Cardiac septum (tissue), 1 donor: ENCODE measurements around the gene WBP4. TPM values are rescaled to one million over a fixed set of nuclear protein-coding genes. Genes with fewer than 3 reads are reported as not detected.

Experiments
- DNase-seq: peaks from one replicate; pipeline ENCODE4 v3.0.0-alpha.2; 2020; ENCODE audit warnings: low spot score
- intact Hi-C: fragments of 100-400 bp; cut with DNase I; formaldehyde crosslinking; loops from one replicate; pipeline ENCODE4 v1.14.0; 2022
- microRNA-seq: library from miRNA; unstranded; fragments of <30 nt; microRNA quantifications from one replicate; pipeline ENCODE4 v1.2.0, GENCODE V29; 2020
- total RNA-seq: library from RNA; stranded (reverse); fragmentation: NEBNext Ultra II Directional; extraction: Animal tissue kit (Norgen Biotek cat#: 25700); gene quantifications from one replicate; pipeline ENCODE4 v1.2.1, GENCODE V29; 2021
- donor health status: DM: no; HTN: no; CAD: no.

WBP4 gene
- total RNA-seq, 1 donor from 2014 or later = 18.1 TPM

- intact Hi-C loops = loop anchor here (1.0 to 5.0 kb wide), 3 partner anchors 62 to 130 kb away; partner anchors contain the start of genes KBTBD7, MTRF1 and WBP4
- DNase-seq = peak; percentile 98
These were observed 71.3 kb downstream of the WBP4 start, which contains the start of gene KBTBD6 for GRCh38 chr13:41132512-41133152. Gene KBTBD6, minus strand, starts transcription at chr13:41132802. Its CDS starts 291 bp downstream, at chr13:41132511.

Small RNA genes lying within 50 kb of the gene (microRNA-seq; reads per million reads assigned to microRNA genes)
- gene MIR3168 = not detected

Other genes with a start within 250 kb of the WBP4 start
- gene ELF1, start 42.2 kb upstream of the WBP4 start, total RNA-seq = 36.6 TPM
- 5.1 TPM for gene KBTBD6, start 71.3 kb downstream of the WBP4 start, total RNA-seq
- 5.0 TPM for gene KBTBD7, start 133.1 kb downstream of the WBP4 start, total RNA-seq
- 8.5 TPM for gene MTRF1, start 202.1 kb downstream of the WBP4 start, total RNA-seq
- 10.2 TPM for gene NAA16, start 249.8 kb downstream of the WBP4 start, total RNA-seq